Measurements from ENCODE around the gene DNAL4. TPM values are rescaled to one million over a fixed set of nuclear protein-coding genes. Genes with fewer than 3 reads are reported as not detected.

The DNAL4 gene
- total and polyA plus RNA-seq, 10 of the 15 experiments (the other 5 are each of a cell fraction or from before 2014, with no cell fraction given), result 0.35 to 8.5 (median 6.3) TPM; not detected in 1

DNA sequence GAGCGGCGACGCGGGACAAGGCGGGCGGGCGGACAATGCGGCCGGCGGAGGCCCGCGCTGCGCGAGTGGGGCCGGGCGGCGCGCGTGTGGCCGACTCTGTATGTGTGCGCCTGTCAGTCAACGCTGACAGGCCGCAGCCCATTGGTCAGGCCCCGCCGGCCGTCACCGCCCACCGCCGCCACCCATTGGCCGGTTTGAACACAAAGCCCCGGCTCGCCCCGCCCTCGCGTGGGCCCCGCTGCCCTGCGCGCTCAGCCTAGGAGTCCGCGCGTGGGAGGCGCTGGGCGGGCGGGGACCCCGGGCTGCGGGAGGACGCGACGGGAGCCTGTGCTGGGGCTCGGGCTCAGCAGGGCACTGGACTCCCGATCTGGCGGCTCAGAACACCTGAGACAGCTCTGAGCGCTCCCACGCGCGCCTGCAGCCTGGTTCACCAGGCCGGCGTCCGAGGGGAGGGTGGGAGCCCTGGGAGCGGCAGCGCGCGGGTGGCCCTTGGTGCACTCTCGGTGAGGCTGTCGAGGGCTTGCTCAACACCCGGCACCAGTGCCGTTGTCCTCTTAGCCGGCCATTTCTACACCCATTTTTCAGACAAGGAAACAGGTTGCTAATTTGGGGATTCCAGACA lies 37.9 kb downstream of the DNAL4 start, which contains the start of gene SUN2 (continued):
- no peak for TF ChIP-seq HCFC1 (IDR thresholded peaks at IDR 0.05; ENCODE audit: low read length)
- peak; percentile 68; the same call in 1 of the 2 replicates for TF ChIP-seq CHD2 (IDR thresholded peaks at IDR 0.05; ENCODE audit: borderline replicate concordance, low read depth, low read length)
- TF ChIP-seq ZBTB40 (IDR thresholded peaks at IDR 0.05; ENCODE audit: borderline replicate concordance), result no peak
- no peak for TF ChIP-seq SMAD1 (IDR thresholded peaks at IDR 0.05; ENCODE audit: low read depth, partially characterized antibody)
- TF ChIP-seq NFYA (IDR thresholded peaks at IDR 0.05; ENCODE audit: borderline replicate concordance, low read depth, low read length), result no peak
- peak; percentile 95 for TF ChIP-seq PBX3 (IDR thresholded peaks at IDR 0.05; ENCODE audit: insufficient replicate concordance, low read depth, low read length)
- TF ChIP-seq RCOR1 (conservative IDR thresholded peaks at IDR 0.05; ENCODE audit: low read depth, low read length), result no peak
- TF ChIP-seq, protein P1, sequence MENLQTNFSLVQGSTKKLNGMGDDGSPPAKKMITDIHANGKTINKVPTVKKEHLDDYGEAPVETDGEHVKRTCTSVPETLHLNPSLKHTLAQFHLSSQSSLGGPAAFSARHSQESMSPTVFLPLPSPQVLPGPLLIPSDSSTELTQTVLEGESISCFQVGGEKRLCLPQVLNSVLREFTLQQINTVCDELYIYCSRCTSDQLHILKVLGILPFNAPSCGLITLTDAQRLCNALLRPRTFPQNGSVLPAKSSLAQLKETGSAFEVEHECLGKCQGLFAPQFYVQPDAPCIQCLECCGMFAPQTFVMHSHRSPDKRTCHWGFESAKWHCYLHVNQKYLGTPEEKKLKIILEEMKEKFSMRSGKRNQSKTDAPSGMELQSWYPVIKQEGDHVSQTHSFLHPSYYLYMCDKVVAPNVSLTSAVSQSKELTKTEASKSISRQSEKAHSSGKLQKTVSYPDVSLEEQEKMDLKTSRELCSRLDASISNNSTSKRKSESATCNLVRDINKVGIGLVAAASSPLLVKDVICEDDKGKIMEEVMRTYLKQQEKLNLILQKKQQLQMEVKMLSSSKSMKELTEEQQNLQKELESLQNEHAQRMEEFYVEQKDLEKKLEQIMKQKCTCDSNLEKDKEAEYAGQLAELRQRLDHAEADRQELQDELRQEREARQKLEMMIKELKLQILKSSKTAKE (IDR thresholded peaks at IDR 0.05; ENCODE audit: low read depth, poor library complexity, severe bottlenecking), result no peak
- peak; percentile 46; the same call in 1 of the 2 replicates for TF ChIP-seq IKZF1 (conservative IDR thresholded peaks at IDR 0.05)
- TF ChIP-seq ZNF592 (IDR thresholded peaks at IDR 0.05), result no peak
- TF ChIP-seq YY1 (IDR thresholded peaks at IDR 0.05; ENCODE audit: low read depth, low read length), result 0 out of 2 replicates have a peak, but pooled peaks have one; percentile 39
